GM10847 (cell line): ENCODE results near the gene MFN1.

Experiments used
- POLR2A ChIP-seq: IDR thresholded peaks from 2 replicates; pipeline ENCODE4 v1.6.1; 2011; ENCODE audit not compliant: insufficient read length; ENCODE audit errors: extremely low read depth

The MFN1 gene

DNA sequence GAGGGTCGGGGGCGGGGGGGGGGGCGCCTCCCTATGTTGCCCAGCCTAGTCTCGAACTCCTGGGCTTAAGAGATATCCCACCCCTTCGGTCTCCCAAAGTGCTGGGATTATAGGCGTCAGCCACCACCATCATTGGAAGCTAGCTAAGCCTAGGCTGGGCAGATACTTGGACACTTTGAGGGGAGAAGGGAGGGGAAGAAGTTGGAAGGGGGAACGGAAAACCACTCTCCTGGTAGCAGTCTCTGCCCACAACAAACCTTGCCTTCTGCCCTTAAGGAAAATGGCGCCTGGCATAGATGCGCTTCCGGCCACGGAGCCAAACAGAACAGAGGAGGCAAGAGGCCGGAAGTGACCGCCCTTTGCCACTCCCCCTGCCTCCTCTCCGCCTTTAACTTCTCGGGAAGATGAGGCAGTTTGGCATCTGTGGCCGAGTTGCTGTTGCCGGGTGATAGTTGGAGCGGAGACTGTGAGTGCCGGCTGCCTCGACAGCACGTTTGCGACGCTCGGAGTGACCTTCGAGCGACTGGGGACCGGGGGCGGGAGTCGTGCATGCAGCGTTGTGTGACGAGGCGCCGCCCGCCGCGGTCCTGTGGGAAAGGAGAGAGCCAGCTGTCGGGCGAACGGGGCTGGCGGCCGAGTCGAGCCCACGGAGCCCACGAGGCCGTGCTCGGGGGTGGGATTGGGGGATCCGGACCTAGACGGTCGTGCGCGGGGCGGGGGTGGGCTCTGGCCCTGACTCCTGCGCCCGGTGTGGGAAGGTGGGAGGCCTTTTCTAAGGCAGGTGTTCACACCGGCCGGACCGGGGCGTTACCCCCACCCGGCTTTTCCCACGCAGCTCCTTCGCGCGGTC lies at the start of gene MFN1:
Gene MFN1, plus strand, starts transcription at position 365 of the 850 bp plus-strand sequence. CDS start 1,143 bp downstream, outside the sequence.
- TF ChIP-seq POLR2A, result peak; percentile 88

DNA sequence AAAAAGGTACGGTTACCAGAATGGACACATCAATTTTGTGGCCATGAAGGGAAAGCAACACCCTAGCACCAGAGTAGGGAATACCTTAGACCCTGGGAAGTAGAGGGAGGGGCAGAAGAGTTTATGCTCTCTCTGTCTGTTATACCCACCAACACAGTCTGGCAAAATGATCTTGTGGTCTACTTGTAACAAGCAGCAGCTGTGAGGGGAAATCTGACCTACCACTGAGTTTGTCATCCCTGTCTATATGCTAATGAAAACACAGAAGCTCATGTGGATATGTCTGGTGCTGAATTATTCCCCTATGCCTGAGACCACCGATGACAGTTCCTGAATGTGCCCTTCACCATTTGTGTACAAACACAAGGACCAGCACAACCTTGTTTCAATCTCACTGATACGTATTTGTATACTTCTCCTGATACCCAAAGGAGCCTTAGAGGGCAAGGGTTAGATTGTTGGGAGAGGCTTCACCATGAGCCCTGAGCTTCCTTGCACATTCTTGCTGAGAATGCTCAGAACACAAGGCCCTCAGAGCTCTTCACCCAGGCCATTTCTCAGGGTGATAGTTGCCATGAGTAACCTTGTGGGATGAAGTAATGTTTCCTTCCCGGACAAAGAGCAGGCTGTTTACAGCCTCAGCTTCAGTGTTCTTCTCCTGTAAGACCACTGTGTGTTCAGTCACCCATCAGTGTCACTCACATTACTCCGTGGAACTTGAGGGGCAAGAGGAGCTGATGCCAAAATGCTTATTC lies 49.4 kb upstream of the MFN1 start:
- TF ChIP-seq POLR2A, result no peak

DNA sequence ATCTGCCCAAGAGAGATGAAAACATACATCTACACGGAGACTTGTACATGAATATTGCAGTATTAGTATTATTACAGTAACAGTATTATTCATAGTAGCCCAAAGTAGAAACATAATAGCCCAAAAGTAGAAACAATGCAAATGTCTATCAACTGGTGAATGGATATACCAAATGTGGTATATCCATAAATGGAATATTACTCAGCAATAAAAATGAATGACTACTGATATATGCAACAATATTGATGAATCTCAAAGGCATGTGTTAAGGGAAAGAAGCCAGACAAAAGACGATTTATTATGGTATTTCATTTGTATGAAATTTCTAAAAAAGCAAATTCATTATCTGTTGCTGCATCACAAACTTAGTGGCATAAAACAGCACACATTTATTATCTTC lies 48.2 kb upstream of the MFN1 start:
- no peak for TF ChIP-seq POLR2A

DNA sequence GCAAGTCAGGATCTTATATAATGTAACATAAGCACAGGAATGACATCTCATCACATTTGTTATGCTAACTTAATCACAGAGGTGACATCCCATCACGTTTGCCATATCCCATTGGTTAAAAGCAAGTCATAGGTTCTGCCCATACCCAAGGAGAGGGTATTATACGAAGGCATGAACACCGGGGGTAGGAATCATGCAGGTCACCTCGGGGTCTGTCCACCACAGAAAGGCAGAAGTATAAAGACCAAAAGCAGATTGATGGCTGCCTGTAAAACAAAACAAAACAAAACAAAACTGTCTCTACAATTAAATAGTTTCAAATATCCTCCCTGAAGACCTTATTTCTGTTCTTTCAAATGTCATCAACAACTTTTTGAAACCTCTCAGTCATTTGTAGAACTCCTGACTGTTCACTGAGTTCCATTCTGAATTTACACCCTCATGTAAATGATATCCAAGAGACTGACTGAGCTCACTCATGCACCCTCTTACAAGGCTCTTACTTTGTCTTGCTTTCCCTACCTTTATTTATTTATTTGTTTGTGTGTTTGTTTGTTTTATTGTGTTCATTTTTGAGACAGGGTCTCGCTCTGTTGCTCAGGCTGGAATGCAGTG lies 47.4 kb upstream of the MFN1 start:
- TF ChIP-seq POLR2A, result no peak

DNA sequence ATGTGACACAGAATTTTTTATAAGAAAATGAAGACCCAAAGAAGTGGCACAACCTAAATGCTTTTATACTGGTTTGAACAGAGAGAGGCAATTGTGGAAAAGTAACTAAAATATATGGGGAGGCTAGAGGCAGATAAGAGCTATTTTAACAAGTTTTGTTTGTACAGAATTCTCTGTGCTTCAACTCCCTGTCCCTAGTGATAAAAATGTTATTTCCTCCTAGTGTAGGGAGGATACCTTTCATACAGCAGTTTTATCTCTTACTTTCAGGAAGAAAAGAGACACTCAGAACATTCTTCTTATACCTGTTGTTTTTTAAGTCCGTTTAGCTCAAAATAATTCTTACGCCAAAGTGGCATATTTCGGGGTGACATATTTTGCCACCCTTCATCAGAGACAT lies 45.9 kb upstream of the MFN1 start:
- TF ChIP-seq POLR2A, result no peak

DNA sequence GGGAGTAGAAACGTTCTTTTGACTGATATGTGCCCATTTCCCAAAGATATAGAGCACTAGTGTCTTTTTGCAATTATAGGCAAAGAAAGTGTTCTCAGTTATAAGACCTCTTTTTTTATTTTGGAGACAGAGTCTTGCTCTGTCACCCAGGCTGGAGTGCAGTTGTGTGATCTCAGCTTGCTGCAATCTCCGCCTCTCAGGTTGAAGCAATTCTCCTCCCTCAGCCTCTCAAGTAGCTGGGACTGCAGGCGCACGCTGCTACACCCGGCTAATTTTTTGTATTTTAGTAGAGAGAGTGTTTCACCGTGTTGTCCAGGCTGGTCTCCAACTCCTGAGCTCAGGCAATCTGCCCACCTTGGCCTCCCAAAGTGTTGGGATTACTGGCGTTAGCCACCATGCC lies 45.4 kb upstream of the MFN1 start:
- TF ChIP-seq POLR2A, result no peak

DNA sequence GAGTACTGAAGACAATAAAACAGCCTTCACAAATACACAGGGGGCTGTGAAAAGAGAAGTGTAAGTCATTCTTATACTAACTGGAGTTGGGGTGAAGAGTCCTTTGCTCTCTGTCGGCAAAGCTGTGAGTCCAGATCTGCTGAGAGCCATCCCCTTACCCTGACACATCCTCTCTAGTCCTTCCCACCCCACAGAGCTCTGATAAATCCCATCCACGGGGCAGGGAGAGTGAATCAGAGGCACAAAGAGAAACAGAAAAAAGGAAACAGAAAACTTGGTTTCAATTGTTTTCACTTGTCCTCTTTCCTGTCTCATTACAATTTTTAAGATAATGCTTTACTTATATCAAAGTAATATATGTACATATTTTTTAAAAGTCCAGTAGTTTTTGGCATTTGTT lies 42.9 kb upstream of the MFN1 start:
- TF ChIP-seq POLR2A, result no peak

DNA sequence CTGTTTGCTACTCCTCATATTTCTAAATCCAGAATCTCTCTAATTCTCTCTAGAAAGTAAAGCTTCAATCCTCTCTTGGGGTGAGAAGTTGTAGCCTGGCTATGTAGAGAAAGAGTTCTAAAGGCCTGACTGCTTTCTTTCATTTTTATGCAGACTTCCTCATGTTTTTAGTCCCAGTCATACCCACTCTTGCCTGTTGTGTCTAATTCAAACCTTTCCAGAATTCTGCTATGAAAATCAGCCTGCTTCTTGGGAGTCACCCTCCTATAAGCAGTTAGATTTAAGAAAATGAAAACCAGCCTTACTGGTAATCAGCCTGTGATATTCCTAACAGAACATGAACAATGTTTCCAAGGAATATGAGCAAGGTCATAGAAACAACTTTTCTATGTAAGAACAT lies 39.5 kb upstream of the MFN1 start:
- TF ChIP-seq POLR2A, result no peak

DNA sequence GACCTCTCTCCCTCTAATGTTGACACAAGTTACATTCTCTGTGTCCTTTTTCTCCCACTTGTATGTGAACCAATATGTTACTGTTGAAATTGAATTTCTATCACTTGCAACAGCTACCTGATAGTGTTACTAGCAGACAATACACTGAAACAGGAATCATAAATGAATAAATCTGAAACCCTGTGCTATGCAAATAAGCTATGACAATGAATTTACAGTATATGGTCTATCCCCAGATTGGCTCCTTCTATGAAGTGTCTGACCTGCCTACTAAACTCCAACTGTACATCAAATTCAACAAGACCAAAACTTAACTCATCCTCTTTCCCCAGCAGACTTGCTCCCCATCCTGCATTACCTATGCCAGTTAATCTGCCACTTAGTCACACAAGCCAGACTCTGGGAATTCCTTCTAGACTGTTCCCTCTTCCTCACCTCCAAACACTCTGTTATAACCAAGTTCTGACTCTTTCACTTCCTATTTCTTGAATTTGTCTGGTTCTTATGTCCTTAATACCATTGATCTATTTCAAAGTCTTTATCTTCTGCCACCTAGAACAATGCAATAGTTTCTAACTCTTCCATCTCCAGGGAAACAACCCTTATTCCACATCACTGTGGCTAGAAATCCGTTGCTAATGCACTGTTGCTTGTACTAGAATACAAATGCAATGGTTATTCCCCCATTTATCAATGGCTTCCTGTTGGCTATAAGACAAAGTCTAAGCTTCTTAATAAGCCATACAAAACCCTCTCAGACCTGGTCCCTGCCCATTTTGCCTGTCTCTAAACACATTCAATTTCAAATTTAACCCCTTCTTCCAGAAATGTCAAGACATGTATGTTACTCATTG lies 38.1 kb upstream of the MFN1 start:
- TF ChIP-seq POLR2A, result no peak

DNA sequence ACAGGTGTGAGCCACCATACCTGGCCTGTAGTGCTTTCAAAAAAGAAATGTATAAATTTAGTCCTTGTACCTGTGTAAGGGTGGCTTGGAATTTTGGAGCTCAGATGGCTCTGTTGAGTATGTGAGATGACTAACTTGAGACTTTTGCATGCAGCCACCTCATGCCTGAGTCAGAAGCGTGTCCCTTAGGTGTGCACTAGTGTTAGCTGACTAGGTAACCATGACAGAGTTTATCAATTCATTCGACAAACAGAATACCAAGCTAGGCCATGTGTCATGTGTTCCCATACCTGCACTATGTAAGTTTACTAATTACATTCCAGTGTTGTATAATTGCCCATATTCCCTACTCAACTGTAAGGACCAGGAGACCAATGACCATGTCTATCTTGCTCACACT lies 28.6 kb upstream of the MFN1 start:
- TF ChIP-seq POLR2A, result no peak

DNA sequence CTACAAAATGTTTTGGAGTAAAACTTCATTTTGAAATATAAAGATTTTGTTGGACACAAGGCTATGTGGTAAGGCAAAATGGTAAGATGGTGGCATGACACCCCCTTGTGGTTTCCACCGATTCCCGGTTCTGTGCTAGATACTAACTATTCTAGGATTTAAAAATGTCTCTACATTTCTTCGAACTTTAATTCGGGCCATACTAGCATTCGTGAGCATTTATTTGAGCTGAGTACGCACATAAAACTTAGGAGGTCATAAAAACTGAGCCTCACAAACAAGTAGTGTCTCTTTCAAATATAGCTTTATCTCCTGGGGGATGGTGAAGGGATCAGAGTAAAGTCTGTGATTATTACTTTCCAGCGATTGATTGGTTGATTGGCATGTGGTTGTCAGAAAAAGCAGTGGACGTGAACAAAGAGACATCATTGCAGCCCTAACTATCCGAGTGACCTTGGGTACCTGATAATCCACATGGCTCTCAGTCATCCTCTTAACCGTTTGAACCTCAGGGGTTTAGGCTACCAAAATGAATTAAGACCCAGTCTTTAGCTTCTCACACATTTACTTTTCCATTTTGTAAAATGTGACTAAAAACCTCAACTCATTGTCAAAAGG lies 25.7 kb upstream of the MFN1 start:
- TF ChIP-seq POLR2A, result no peak

DNA sequence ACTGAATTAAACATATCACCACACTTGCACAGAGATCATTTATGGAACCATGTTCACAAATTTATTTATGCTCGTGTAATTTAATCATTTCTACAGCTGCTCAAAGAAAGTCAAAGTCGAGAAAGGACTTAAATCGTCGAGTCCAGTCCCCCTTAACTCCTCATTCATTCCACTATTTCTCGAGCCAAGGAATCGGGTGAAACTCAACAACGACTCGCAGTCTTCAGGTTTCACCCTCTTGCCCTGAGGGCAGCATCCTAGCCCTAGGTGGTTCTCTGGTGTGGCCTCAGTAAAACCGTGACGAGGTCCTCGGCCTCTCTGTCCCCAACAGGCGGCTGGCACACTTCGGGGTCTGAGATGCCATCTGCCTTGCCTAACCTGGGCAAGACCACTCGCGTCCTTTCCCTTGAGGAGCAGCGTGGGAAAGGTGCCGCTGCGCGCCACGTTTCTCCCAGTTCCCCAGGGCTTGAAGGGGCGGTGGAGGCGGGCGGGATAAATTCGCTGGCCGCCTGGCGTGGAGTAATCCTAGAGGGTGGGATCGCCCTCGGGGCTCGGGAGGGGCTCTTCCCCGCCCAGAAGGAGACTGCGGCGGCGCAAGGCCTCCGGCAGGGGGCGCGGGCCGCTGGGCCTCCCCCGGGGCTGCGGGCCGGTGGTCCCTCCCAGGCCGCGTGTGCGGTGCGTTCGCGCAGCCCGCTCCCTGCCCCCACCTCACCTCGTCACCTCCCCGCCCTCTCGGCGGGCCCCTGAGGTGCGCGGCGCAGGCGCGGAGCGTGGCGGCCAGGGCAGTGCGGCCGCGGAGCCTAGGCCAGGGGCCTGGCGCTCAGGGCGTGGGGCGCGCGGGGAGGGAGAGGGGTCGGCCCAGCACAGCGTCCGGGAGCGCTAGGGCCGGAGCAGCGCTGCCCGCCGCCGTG lies 25.0 kb upstream of the MFN1 start, which contains the start of gene ZNF639:
Gene ZNF639, plus strand, starts transcription at position 746 of the 911 bp plus-strand sequence. CDS start 5,263 bp downstream, outside the sequence.
- TF ChIP-seq POLR2A, result peak; percentile 76
